Gastrocnemius medialis (tissue), 4 donors: ENCODE results near the gene ADORA2B. TPM values are rescaled to one million over a fixed set of nuclear protein-coding genes. Genes with fewer than 3 reads are reported as not detected.
"Not testable (repeated sequence)": the region's sequence is repeated elsewhere in the genome, so short reads cannot be mapped to it uniquely, and the experiment has no call there.

Experiments used
- ATAC-seq, 2 donors: fragments of 150-250 bp; one replicate each; pipeline ENCODE4 v1.9.1; 2016
- DNase-seq, 2 donors: peaks; one replicate each; pipeline ENCODE4 v3.0.0-alpha.2; 2019
- H3K27ac ChIP-seq, 4 donors: fragments of 200-600 bp; sonication (generic); 1 replicate in 1 of 4; 2 replicates in 3 of 4; pipeline ENCODE4 v1.5.1; 2016 to 2018; ENCODE audit warnings: mild to moderate bottlenecking in 2 of 4, moderate library complexity in 1 of 4
- H3K27me3 ChIP-seq, 3 donors: fragments of 200-600 bp; sonication (generic) in 2 of 3; 1 replicate in 1 of 3; 2 replicates in 2 of 3; pipeline versions ENCODE4 v1.5.1 to v1.6.0; 2016 to 2019; ENCODE audit warnings: mild to moderate bottlenecking in 1 of 3, moderate library complexity in 1 of 3
- H3K36me3 ChIP-seq, 2 donors: fragments of 200-600 bp; sonication (generic) in 1 of 2; one replicate each; pipeline ENCODE4 v1.5.1; 2017 to 2018
- H3K4me1 ChIP-seq, 2 donors: fragments of 200-600 bp; sonication (generic) in 1 of 2; one replicate each; pipeline ENCODE4 v1.5.1; 2016 to 2017; ENCODE audit warnings: mild to moderate bottlenecking in 2 of 2
- H3K4me3 ChIP-seq, 4 donors: fragments of 200-600 bp; sonication (generic) in 3 of 4; 1 replicate in 1 of 4; 2 replicates in 3 of 4; pipeline ENCODE4 v1.5.1; 2016 to 2019; ENCODE audit warnings: mild to moderate bottlenecking in 2 of 4
- H3K9me3 ChIP-seq, 3 donors: fragments of 200-600 bp; sonication (generic) in 2 of 3; 1 replicate in 1 of 3; 2 replicates in 2 of 3; pipeline ENCODE4 v1.5.1; 2016 to 2019
- POLR2A ChIP-seq, 2 donors: fragments of 450-650 bp; IDR thresholded peaks; one replicate each; pipeline ENCODE4 v1.6.1; 2017; ENCODE audit warnings: antibody characterized with exemption in 2 of 2, mild to moderate bottlenecking in 2 of 2, moderate library complexity in 2 of 2
- in situ Hi-C, 4 donors: fragments of 200-750 bp; cut with MboI; loops; one replicate each; pipeline versions ENCODE4 v1.15.0 to v1.8.0; 2017; ENCODE audit warnings: low sequenced_read_pairs in 4 of 4
- intact Hi-C: fragments of 100-400 bp; cut with DNase I; formaldehyde crosslinking; loops from one replicate; pipeline ENCODE4 v1.15.1; 2023; ENCODE audit warnings: low total_unique reads
- total RNA-seq, 4 donors: library from RNA; depleted of rRNA; stranded (reverse); fragments of >200 nt; gene quantifications; one replicate each; pipeline versions ENCODE4 v1.1.0 to v1.2.3, GENCODE V29; 2016
- TF ChIP-seq, protein P1 (sequence below), 5 experiments: fragments of 450-650 bp in 3 of 5; fragments of 200-600 bp in 2 of 5; sonication (generic) in 2 of 5; IDR thresholded peaks in 4 of 5; conservative IDR thresholded peaks in 1 of 5; 1 replicate in 4 of 5; 2 replicates in 1 of 5; pipeline ENCODE4 v1.5.1; 2016 to 2019; ENCODE audit warnings: antibody characterized with exemption in 5 of 5, mild to moderate bottlenecking in 3 of 5, moderate library complexity in 3 of 5

Gene ADORA2B
- total RNA-seq, 4 donors from 2014 or later = 0.25 to 1.4 TPM; not detected in 2

DNA sequence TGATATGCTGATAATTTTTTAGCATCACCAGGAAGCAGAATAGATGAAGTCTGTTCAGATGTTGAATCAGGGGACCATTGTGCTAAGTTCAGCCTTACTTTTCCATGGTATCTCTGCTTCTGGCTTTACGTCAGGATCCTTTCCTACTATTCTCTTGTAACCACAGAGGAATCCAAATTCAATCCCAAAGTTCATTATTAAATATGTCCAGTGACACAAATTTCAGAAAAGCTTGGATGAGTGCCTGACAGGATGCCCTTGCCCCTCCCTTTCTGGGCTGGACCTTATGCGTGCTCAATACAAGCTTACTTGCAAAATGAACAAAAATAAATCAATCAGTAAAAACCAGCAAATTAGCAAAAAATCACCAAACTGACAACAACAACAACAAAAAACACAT is 37.6 kb upstream of the ADORA2B start:
- Histone ChIP-seq H3K27ac (no peak overlapping the region), H3K4me3 (no peak overlapping the region), H3K4me1 (no peaks in the 10 kb centered on the region), H3K36me3 (no peaks in the 10 kb centered on the region), H3K9me3 (no peaks in the 10 kb centered on the region), H3K27me3 (no peaks in the 10 kb centered on the region)
- TF ChIP-seq POLR2A (IDR thresholded peaks at IDR 0.05) = no peak
- TF ChIP-seq, protein P1, sequence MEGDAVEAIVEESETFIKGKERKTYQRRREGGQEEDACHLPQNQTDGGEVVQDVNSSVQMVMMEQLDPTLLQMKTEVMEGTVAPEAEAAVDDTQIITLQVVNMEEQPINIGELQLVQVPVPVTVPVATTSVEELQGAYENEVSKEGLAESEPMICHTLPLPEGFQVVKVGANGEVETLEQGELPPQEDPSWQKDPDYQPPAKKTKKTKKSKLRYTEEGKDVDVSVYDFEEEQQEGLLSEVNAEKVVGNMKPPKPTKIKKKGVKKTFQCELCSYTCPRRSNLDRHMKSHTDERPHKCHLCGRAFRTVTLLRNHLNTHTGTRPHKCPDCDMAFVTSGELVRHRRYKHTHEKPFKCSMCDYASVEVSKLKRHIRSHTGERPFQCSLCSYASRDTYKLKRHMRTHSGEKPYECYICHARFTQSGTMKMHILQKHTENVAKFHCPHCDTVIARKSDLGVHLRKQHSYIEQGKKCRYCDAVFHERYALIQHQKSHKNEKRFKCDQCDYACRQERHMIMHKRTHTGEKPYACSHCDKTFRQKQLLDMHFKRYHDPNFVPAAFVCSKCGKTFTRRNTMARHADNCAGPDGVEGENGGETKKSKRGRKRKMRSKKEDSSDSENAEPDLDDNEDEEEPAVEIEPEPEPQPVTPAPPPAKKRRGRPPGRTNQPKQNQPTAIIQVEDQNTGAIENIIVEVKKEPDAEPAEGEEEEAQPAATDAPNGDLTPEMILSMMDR (IDR thresholded peaks at IDR 0.05 in 4 of 5, conservative IDR thresholded peaks at IDR 0.05 in 1 of 5) = no peak
- no peak for DNase-seq
- no peak for ATAC-seq
- intact Hi-C loops (no loop called here), in situ Hi-C loops (no loop called here)

DNA sequence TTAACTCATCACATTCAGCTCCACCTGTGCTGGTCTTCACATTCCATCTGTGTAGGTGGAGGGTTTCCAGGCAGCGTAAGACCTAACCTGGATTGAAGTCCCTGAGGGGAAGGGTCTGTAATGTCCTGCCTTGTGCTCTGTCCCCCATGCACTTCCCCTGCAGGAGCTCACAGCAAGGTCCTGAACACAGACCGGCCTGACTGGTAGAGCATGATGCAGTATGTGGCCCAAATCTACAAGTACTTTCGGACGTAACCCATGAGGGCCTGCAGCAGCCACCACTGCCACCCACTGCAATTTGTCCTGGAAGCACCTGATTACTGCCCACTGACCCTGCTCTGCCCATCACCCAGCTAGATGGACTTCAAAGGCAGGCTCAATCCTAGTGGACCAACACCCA is 36.6 kb upstream of the ADORA2B start:
- ATAC-seq (no peak), DNase-seq (no peak)
- Histone ChIP-seq H3K9me3 (no peaks in the 10 kb centered on the region), H3K27ac (no peak overlapping the region), H3K4me3 (no peak overlapping the region), H3K4me1 (no peaks in the 10 kb centered on the region), H3K27me3 (no peaks in the 10 kb centered on the region), H3K36me3 (no peaks in the 10 kb centered on the region)
- intact Hi-C loops = no loop called here
- in situ Hi-C loops = no loop called here
- TF ChIP-seq POLR2A (IDR thresholded peaks at IDR 0.05) = no peak
- TF ChIP-seq, protein P1 (IDR thresholded peaks at IDR 0.05 in 4 of 5, conservative IDR thresholded peaks at IDR 0.05 in 1 of 5) = no peak

DNA sequence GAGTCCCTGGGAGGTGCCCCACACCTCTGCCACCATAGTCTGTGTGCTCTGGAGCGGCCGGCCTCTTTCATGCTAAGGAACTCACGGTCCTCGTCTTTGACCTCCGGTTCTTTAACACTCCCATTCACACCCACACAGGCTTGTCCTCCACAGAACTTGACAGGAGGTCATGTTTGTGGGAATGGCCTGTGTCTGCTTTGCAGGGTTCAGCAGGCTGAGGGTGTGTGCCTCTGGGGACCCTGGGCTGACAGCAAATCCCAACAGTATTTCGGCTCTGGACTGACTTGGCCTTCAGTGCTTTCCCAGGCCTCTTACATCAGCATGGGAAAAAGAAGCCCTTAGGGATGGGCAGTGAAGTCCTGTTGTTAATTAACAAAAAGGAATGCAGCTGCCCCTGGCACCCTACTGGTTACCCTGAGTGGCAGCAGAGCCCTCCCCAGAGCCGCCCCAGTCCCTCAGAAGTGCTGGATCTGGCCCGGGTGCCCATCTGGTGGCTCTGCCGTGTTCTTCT is 35.4 kb upstream of the ADORA2B start:
- Histone ChIP-seq H3K4me1 (no peaks in the 10 kb centered on the region), H3K4me3 (no peak overlapping the region), H3K27me3 (no peaks in the 10 kb centered on the region), H3K9me3 (no peaks in the 10 kb centered on the region), H3K27ac (no peak overlapping the region), H3K36me3 (no peaks in the 10 kb centered on the region)
- in situ Hi-C loops = no loop called here
- TF ChIP-seq, protein P1 (IDR thresholded peaks at IDR 0.05 in 4 of 5, conservative IDR thresholded peaks at IDR 0.05 in 1 of 5) = no peak
- TF ChIP-seq POLR2A (IDR thresholded peaks at IDR 0.05) = no peak
- DNase-seq = no peak
- peak in 1 of 2 donors; percentile 24 for ATAC-seq
- intact Hi-C loops = no loop called here

DNA sequence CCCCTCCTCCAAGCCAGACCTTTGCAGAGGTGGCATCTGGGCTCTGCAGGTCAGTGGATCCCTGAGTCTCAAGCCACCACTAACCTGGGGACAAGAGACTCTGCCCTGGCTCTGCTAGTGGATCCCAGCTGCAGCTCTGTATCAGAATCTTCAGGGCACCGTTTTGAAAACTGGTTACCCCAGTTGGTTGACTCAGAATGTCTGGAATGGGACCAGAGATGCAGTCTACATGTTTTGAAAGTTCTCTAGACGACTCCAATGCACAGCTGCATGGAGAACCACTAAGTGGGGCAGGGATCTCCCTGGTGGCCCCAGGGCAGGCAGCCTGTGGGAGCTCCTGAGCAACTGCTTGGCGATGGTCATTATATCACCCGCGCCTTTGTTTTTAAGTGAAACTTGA is 34.1 kb upstream of the ADORA2B start:
- ATAC-seq (no peak), DNase-seq (no peak)
- TF ChIP-seq, protein P1 (IDR thresholded peaks at IDR 0.05 in 4 of 5, conservative IDR thresholded peaks at IDR 0.05 in 1 of 5) = no peak
- TF ChIP-seq POLR2A (IDR thresholded peaks at IDR 0.05) = no peak
- H3K9me3 ChIP-seq = no peaks in the 10 kb centered on the region
- no peaks in the 10 kb centered on the region for H3K27me3 ChIP-seq
- H3K4me1 ChIP-seq = no peaks in the 10 kb centered on the region
- no peaks in the 10 kb centered on the region for H3K36me3 ChIP-seq
- H3K27ac ChIP-seq = no peak overlapping the region
- intact Hi-C loops = no loop called here
- in situ Hi-C loops = no loop called here
- no peak overlapping the region for H3K4me3 ChIP-seq

DNA sequence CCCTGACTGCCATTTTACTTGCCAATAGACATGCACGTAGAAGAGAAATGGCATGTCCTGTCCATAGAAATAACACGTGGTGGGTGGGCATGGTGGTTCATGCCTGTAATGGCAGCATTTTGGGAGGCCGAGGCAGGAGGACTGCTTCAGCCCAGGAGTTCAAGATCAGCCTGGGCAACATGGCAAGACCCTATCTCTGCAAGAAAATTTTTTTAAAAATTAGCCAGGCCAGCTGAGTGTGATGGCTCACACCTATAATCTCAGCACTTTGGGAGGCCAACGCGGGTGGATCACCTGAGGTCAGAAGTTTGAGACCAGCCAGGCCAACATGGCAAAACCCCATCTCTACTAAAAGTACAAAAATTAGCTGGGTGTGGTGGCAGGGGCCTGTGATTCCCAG is 33.2 kb upstream of the ADORA2B start:
- H3K4me1 ChIP-seq, H3K27me3 ChIP-seq, H3K36me3 ChIP-seq, H3K27ac ChIP-seq, intact Hi-C loops, DNase-seq, ATAC-seq, H3K9me3 ChIP-seq, in situ Hi-C loops, H3K4me3 ChIP-seq: not testable (repeated sequence)
